ENCODE measurements around the gene LTA4H.

LTA4H gene

GRCh38 chr12:96033549-96034389, 1.6 kb downstream of the LTA4H start:
- DNase-seq, result no peak

GRCh38 chr12:96029826-96030225, 5.6 kb downstream of the LTA4H start:
- no peak for DNase-seq

DNA sequence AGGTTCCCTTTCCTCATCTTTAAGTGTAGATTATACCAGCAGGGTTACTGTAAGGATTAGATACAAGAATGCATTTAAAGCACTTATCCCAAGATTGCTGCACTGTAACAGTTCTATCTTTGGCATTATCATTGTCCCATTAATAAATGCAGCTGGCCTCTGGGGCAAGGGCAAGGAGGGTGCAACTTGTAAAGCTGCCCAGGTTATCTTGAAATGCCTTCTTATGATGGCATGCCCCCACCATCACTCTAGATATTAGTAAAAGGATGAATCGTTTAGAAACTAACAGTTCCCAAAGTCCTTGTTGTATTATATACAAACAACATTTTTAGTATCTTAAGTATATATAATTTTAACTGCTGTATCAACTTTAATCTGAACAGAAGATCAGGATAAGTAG, 6.8 kb downstream of the LTA4H start:
- no peak for DNase-seq

DNA sequence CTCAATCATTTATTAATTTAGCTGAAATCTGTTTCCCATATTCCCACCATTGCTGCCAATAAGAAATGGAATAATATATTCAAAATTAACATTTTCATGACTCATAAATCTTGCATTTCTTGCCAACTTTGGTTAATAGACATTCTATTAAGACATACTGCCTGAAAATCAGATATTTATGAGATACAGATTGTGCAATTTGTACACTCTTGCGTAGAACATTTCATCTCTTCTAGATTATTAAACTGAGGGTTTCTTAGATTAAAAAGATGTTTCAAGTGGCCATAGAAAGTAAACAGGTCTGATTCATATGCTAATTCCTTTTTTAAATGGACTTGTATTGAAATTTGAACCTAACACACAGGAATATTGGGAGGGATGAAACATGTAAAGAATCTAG, 9.1 kb downstream of the LTA4H start:
- DNase-seq, result no peak

GRCh38 chr12:96025518-96025917, 9.9 kb downstream of the LTA4H start:
- DNase-seq, result no peak

- no peak for DNase-seq
These were observed 14.9 kb downstream of the LTA4H start for GRCh38 chr12:96020314-96021003.

DNA sequence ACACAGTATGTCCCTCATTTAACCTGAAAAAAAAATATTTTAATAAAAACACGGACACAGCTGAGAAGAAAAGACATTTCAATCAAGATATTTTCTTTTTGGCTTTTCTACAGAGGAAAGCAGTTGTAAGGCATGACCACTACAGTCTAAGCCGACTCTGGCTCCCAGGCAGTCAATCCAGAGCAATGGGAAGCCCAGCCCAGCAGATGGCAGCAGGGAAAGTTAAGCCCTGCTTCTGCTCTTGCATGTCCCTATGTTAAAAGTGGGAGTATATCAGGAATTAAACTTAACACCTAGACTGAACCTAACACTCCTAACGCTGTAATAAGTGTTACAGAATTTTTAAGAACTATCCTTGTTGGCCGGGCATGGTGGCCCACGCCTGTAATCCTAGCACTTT, 19.7 kb downstream of the LTA4H start:
- DNase-seq, result no peak

DNA sequence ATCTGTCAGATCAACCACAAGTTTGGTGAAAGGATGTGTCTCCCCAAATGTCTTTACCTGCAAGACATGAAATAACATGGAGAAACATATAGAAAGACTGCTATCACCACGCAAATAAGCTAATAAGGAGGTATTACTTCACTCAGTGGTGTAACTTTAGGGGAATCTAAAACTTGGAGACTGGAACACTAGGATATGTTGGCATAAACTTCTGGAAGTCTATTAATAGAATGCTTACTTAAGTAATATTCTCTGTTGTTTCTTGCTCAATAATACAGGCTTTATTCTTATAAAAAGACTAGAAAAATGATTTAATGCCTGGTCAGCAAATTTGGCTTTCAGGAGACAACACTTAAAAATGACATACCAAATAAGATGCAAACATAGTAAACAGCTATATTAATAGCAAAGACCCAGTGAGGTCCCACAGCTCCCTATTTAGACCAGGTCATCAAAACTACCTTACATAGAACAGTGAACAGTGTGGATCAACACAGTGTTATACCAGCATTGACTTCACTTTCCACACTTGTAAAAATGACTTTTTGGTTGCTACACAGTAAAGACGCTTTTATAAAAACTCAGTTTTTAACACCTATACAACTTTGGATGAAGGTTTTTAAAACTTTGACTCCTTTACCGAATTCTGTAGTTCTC, 20.3 kb downstream of the LTA4H start:
- DNase-seq, result no peak

- DNase-seq, result no peak
These were observed 27.7 kb downstream of the LTA4H start for GRCh38 chr12:96007729-96008128.

GRCh38 chr12:96006727-96007126, 28.7 kb downstream of the LTA4H start:
- no peak for DNase-seq

DNA sequence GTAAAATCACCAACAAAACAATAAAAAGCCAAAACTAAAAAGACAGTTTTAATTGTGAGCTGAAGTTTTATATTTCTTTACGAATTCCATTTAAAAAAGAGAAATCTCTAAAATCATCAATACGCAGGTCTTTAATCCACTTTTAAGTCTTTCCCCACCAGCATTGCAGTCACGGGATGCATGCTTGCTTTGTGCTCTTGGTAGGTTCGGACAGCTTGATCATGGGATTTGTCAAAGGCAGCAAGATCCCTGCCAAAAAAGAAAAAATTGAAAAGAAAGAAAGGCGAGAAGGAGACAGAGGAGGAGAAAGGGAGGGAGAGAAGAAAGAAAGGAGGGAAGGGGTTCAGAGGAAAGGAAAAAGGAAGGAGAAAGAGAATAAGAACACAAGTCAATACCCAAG, 34.5 kb downstream of the LTA4H start:
- no peak for DNase-seq

- DNase-seq, result no peak
These were observed 35.9 kb downstream of the LTA4H start for GRCh38 chr12:95999484-95999883.

DNA sequence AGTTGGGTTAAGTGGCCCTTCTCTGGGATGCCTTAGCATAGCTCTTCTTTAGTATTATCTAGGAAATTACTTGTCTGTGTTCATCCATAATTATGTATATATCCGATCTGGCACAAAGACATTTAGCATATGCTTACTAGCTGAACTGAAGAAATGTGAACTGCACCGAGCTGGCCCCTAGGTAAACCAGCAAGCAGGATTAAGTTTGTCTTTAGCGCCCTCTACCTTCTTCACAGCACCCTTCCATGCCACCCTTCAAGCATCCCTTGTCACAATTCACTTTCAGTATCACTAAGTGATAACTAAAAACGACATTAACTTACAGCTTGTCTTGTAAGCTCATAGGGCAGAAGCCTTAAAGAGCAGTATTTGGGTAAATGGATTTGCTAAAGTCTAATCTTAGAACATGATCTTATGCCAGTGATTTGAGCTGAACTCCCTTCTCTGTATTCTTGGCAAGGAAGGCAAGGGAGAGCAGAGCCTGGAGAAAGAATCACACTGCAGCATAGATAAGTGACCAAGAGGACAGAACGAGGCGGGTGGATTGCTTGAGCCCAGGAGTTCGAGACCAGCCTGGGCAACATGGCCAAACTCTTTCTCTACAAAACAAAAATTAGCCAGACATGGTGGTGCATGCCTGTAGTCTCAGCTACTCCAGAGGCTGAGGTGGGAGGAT, 36.6 kb downstream of the LTA4H start:
- DNase-seq, result no peak

GRCh38 chr12:95997911-95998510, 37.4 kb downstream of the LTA4H start:
- DNase-seq, result no peak

DNA sequence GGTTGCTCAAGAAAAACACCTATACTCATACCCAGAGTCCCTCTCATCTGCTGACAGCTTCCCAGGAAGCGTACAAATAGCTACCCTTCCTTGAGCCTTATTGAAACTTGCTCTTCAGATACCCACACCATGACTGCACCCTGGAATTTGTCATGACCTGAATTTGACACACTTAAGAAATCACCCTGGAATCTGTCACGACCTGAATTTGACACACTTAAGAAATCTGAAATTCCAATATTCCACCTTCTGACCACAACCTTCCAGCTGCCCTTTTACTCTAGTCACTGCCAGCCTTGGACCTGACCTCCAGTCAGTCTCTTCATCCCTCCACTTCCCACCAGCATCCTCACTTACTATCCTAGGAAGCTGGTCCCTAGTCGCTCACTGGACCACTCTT, 38.1 kb downstream of the LTA4H start:
- DNase-seq, result no peak

- no peak for DNase-seq
These were observed 39.2 kb downstream of the LTA4H start, which contains the start of gene HAL for GRCh38 chr12:95996034-95996658. TSS of gene HAL (minus strand) at chr12:95996344. CDS start at chr12:95995910, 434 bp downstream.

- no peak for DNase-seq
These were observed 40.0 kb downstream of the LTA4H start for GRCh38 chr12:95995238-95996031.

GRCh38 chr12:95994476-95994875, 40.9 kb downstream of the LTA4H start:
- DNase-seq, result no peak

- DNase-seq, result no peak
These were observed 41.5 kb downstream of the LTA4H start for GRCh38 chr12:95993907-95994306.

- no peak for DNase-seq
These were observed 45.3 kb downstream of the LTA4H start for GRCh38 chr12:95990136-95990535.

- no peak for DNase-seq
These were observed 45.8 kb downstream of the LTA4H start for GRCh38 chr12:95989504-95990123.
